Activated CD4-positive, alpha-beta T cell treated with anti-CD3 and anti-CD28 coated beads, Interleukin-2, amount 50 U/mL, for 4 hours (primary cell): Measurements from ENCODE around the gene UTF1.

Experiments
- DNase-seq, 2 experiments: peaks; one replicate each; pipeline ENCODE4 v3.0.0-alpha.2; 2020

UTF1 gene, protein sequence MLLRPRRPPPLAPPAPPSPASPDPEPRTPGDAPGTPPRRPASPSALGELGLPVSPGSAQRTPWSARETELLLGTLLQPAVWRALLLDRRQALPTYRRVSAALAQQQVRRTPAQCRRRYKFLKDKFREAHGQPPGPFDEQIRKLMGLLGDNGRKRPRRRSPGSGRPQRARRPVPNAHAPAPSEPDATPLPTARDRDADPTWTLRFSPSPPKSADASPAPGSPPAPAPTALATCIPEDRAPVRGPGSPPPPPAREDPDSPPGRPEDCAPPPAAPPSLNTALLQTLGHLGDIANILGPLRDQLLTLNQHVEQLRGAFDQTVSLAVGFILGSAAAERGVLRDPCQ

GRCh38 chr10:133230044-133230361 is at the start of gene UTF1:
Gene UTF1, plus strand, starts transcription at chr10:133230217. Its CDS starts 72 bp downstream, at chr10:133230289.
- DNase-seq = no peak

DNA sequence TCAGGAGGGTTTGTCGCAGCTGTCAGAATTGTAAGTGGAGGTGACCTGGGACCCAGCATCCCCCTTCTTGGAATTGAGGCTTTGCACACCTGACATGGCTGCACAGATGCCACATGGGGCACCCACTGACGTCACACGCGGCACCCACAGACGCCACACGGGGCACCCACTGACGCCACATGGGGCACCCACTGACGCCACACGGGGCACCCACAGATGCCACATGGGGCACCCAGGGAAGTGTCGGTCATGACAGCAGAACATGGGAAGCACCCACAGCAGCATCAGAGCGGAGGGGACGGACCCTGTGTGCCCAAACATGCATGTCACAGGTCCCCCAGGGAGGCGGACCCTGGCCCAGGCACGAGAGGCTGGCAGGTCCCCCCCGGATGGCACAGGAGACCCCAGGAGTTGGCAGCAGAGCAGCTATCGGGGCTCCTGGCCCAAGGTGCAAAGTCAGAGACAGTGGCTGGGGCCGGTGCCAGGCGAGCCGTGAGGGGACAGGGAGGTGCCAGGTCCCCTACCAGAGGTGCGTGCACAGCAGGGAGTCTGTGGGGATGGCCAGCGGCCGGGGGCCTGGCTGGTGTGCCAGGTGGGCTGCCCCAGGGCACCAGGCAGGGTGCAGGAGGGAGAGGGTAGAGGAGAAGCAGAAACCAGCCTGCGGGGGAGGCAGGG is 48.9 kb upstream of the UTF1 start:
- no peak for DNase-seq

DNA sequence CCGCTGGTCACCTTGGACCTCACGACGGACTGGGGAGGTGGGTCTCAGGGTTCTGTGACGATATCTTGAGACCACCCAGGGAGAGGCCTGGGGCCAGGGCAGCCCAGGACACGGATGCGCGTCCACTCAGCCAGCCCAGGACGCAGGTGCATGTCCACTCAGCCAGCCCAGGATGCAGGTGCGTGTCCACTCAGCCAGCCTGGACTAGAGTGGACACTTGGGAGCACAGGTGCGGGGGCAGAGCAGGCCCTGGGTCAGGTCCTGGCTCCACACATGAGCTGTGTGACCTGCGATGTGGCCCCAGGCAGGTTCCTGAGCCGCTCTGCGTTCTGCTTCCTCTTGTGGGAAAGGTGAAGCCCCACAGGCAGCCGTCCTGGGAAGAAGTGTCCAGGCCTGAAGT is 47.8 kb upstream of the UTF1 start:
- no peak for DNase-seq

- DNase-seq = no peak
These were observed 47.0 kb upstream of the UTF1 start for GRCh38 chr10:133182791-133183645.

GRCh38 chr10:133183646-133184378 is 46.2 kb upstream of the UTF1 start:
- no peak for DNase-seq

DNA sequence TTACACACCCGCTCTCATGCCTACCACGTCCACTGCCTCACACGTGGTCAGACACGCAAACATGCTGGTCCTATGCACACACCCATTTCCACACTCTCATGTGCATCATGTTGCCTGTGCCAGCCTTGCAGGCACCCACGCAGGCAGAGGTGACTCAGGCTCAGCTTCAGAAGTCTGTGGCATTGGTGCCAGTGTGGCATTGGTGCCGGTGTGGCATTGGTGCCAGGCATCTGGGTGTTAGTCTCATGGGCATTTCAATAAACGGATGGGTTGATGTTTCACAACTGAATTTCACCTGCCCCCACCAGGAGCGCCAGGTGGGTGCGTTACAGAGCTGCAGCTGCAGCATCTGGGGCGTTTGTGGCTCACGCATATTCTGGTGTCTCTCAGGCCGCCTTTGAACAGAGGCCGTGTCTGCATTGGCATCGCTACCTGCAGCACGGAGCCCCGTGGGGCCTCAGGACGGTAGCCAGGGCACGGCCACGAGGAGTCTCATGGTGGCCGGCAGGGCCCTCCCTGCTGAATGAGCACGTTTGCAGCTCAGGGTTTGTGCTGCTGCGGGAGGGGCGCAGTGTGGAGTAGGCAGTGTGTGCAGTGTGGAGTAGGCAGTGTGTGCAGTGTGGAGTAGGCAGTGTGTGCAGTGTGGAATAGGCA is 45.3 kb upstream of the UTF1 start:
- no peak for DNase-seq

DNA sequence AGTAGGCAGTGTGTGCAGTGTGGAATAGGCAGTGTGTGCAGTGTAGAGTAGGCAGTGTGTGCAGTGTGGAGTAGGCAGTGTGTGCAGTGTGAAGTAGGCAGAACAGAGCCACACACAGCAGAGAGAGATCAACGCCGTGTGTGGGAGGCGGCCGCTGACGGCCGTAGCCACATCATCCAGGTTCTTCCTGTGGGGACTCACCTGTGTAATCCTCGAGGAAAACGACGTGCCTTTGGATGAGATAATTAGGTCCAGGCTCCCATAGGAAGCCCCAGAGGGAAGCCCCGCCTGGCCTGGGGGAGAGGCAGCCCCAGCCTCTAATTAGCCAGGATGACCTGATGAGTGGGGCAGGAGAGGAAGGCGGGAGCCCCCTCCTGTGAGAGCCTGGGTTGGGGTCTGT is 44.6 kb upstream of the UTF1 start:
- DNase-seq = no peak

DNA sequence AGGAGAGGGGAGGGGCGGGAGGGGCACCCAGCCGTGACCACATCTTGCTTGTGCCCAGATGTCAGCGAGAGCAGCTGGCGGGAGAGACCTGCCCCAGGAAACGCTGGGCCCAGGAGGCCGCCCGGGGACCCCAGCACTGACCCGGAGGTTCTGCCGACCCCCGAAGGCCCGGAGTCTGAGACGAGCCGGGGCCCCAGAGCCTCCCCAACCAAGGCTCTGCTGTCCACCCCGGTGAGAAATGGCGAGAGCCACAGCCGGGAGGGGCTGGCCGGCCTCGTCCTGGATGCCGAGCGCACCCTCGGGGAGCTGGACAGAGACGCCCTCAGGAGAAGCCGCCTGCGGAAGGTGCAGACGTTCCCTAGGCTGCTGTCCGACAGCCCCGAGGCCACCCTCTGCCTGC is 44.1 kb upstream of the UTF1 start:
- no peak for DNase-seq

DNA sequence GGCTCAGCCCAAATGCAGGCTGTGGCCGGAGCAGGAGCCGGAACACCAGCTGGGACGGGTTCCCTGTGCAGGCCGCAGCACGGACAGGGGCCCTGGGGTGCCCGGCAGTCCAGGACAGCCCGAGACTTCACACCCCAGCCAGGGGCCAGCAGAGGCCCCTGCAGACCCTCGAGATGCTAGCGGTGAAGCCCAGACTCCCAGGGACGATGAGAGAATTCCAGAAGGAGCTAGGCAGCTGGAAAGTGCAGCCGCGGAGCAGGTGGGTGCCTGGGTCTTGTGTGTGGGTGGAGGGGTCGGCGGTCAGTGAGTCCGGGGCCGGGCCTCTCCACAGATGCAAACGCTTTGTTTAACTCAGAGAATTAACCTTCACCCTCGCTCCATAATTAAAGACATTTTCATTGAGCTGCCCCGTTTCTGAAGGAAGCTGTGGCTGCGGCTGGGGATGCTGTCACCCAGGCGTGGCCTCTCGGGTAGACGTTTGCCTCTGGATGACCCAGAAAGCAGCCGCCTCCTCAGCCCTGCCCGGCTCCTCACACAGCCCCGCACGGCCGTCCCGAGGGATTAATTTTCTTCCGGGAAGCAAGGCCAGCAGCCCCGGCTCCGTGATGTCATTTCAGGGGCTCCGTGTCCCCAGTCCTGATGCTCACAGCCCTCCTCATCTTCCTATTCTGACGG is 43.5 kb upstream of the UTF1 start:
- no peak for DNase-seq

GRCh38 chr10:133187091-133187905 is 42.7 kb upstream of the UTF1 start:
- no peak for DNase-seq

- DNase-seq = no peak
These were observed 41.9 kb upstream of the UTF1 start for GRCh38 chr10:133187906-133188681.

DNA sequence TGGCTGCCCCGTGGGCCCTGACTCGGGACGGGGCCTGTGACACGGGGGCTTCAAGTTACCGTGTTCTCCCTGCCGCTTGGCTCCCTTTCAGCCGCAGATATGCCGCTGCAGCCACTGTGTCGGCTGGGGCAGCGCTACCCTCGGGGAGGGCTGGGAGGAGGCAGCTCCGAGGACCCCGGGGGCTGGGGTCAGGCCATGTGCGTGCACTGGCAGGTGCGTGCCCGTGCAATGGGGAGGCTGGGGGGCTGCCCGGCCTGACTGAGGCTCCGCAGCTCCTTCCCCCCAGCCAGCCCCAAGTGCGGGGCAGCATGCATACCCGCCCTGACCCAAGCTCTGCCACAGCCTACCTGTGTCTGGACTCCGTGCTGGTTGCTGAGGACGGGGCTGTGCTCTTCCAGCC is 40.8 kb upstream of the UTF1 start:
- no peak for DNase-seq

DNA sequence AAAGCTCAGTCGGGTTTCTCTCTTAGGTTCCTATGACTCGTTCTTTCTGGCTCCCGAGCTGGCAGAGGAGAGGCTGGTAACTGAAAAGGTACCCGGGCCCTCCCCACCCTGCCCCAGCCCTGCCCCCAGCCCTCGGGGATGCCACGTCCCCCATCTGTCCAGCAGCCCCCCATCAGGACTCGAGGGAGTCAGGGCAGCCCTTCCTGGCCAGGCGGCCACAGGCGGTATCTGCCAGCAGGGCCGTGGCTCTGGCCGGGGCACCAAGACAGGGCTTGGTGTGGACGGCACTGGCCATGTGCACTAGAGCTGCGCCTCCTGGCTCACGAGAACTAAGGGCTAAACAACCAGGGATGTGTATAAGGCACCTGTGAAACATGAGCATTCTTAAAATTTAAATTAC is 40.3 kb upstream of the UTF1 start:
- no peak for DNase-seq

- no peak for DNase-seq
These were observed 39.8 kb upstream of the UTF1 start for GRCh38 chr10:133190225-133190624.

DNA sequence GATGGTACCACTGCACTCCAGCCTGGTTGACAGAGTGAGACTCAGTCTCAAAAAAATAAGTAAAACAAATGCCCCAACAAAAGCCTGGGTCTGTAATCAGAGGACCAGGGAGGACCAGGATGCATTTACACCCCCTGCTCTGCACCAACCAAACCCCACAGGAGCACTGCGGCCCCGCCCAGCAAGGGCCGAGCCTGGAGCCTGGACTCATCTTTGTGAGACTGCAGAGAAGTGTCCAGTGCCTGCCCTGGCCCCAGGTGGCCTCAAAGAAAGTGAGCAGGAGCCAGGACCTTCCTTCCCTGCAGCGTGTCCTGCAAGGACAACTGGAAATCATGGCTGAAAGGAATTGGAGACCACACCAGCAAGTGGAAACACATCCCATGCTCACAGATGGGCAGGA is 38.4 kb upstream of the UTF1 start:
- DNase-seq = no peak

- no peak for DNase-seq
These were observed 35.9 kb upstream of the UTF1 start for GRCh38 chr10:133194151-133194550.

GRCh38 chr10:133195096-133195495 is 34.9 kb upstream of the UTF1 start:
- no peak for DNase-seq

GRCh38 chr10:133195611-133196010 is 34.4 kb upstream of the UTF1 start:
- no peak for DNase-seq

DNA sequence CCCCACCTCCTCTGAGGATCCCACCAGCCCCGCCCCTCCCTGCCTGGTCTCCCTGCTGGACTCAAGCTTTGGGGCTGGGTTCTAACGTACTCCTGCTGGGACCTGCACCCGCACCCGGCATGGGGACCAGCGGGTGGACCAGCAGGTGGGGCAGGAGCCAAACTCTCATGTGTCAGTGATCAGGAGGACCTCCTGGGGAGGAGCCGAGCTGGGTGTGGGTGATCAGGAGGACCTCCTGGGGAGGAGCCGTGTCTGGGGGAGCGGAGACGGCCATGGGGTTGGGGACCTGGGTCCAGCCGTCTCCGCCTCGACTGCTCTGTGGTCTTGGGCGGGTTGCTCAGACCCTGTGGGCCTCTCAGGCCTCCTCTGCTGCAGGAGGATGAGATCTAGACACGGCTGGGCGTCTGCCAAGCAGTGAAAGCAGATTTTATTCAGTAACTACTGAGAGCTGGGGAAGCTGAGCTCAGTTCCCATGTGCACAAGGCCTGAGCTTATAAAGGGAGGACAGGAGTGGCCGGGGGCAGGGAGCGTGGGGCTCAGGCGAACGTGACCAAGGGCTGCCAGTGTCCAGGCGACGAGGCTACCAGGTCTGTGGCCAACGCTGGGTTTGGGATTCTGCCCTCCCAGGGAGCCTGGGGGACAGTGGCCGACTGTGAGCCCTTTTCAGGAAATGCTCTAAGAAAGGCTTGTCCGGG is 33.6 kb upstream of the UTF1 start:
- no peak for DNase-seq
